ENCODE data around the gene PICALM.
"Not testable (repeated sequence)": the region's sequence is repeated elsewhere in the genome, so short reads cannot be mapped to it uniquely, and the experiment has no call there.

PICALM gene

GRCh38 chr11:86099874-86100273 is 31.0 kb upstream of the PICALM start:
- no peak for TF ChIP-seq CTCF (IDR thresholded peaks at IDR 0.05; ENCODE audit: control insufficient read depth, insufficient read depth, low read depth, low read length, missing control alignments)
- DNase-seq (ENCODE audit: low read depth), result no peak
- H3K4me3 ChIP-seq (ENCODE audit: control insufficient read depth, low read depth, low read length), result no peak overlapping the region

- DNase-seq (ENCODE audit: low read depth), result no peak
- H3K4me3 ChIP-seq (ENCODE audit: control insufficient read depth, low read depth, low read length), result no peak overlapping the region
- TF ChIP-seq CTCF (IDR thresholded peaks at IDR 0.05; ENCODE audit: control insufficient read depth, insufficient read depth, low read depth, low read length, missing control alignments), result no peak
These were observed 29.1 kb upstream of the PICALM start for GRCh38 chr11:86097980-86098379.

GRCh38 chr11:86091566-86091965 is 22.7 kb upstream of the PICALM start:
- no peak overlapping the region for H3K4me3 ChIP-seq (ENCODE audit: control insufficient read depth, low read depth, low read length)
- peak; percentile 93 for DNase-seq (ENCODE audit: low read depth)
- TF ChIP-seq CTCF (IDR thresholded peaks at IDR 0.05; ENCODE audit: control insufficient read depth, insufficient read depth, low read depth, low read length, missing control alignments), result peak; percentile 4

GRCh38 chr11:86091086-86091485 is 22.2 kb upstream of the PICALM start:
- no peak for TF ChIP-seq CTCF (IDR thresholded peaks at IDR 0.05; ENCODE audit: control insufficient read depth, insufficient read depth, low read depth, low read length, missing control alignments)
- H3K4me3 ChIP-seq (ENCODE audit: control insufficient read depth, low read depth, low read length), result no peak overlapping the region
- no peak for DNase-seq (ENCODE audit: low read depth)

GRCh38 chr11:86089659-86090058 is 20.8 kb upstream of the PICALM start:
- no peak overlapping the region for H3K4me3 ChIP-seq (ENCODE audit: control insufficient read depth, low read depth, low read length)
- peak; percentile 80 for DNase-seq (ENCODE audit: low read depth)
- TF ChIP-seq CTCF (IDR thresholded peaks at IDR 0.05; ENCODE audit: control insufficient read depth, insufficient read depth, low read depth, low read length, missing control alignments), result no peak

- not testable (repeated sequence) for H3K4me3 ChIP-seq (ENCODE audit: control insufficient read depth, low read depth, low read length); DNase-seq (ENCODE audit: low read depth)
These were observed 18.8 kb upstream of the PICALM start for GRCh38 chr11:86087688-86088087.

- no peak overlapping the region for H3K4me3 ChIP-seq (ENCODE audit: control insufficient read depth, low read depth, low read length)
- no peak for DNase-seq (ENCODE audit: low read depth)
- TF ChIP-seq CTCF (IDR thresholded peaks at IDR 0.05; ENCODE audit: control insufficient read depth, insufficient read depth, low read depth, low read length, missing control alignments), result no peak
These were observed 18.4 kb upstream of the PICALM start for GRCh38 chr11:86087256-86087655.

Measured in AG09309 (cell line).